Measurements from ENCODE around the gene CNIH3. TPM values are rescaled to one million over a fixed set of nuclear protein-coding genes. Genes with fewer than 3 reads are reported as not detected.

CNIH3 gene
- total and polyA plus RNA-seq, 2 donors (not counting 1 experiment from before 2014, with no cell fraction given) = 0.72 to 1.8 TPM

- no peaks in the 10 kb centered on the region for H3K4me1 Mint-ChIP-seq
- H3K27me3 Mint-ChIP-seq = no peaks in the 10 kb centered on the region
These were observed 71.3 kb downstream of the CNIH3 start for GRCh38 chr1:224687465-224687864.

DNA sequence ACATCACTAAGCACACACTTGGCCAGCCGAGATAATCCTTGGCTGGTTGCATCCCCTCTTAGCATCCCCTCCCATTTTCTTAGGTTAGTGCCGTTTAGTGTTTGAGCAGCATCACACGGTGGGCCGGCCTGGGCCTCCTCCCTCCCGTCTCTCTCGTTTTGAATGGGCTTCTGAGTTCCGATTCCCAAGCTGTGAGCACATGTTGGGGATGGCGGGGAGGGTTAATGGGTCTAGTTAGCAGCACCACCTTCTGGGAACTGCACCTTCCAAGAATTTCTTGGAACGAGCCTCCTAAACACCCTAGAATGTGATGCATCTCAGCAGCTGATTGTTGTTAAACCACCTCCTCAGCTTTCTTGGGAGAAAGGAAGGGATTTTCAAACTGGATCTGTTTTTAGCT is 73.3 kb downstream of the CNIH3 start:
- Histone ChIP-seq H3K9me3 (ENCODE audit: control extremely low read depth in 1 of 3, control insufficient read depth in 2 of 3, insufficient read depth in 1 of 3, low read length in 2 of 3) (no peaks in the 10 kb centered on the region), H2AFZ (ENCODE audit: insufficient read depth, low read depth, low read length, poor library complexity, severe bottlenecking) (no peak overlapping the region), H4K20me1 (ENCODE audit: control insufficient read depth, insufficient read depth, low read length, poor library complexity, severe bottlenecking) (no peaks in the 10 kb centered on the region), H3K36me3 (replicated peaks in 1 of 2; ENCODE audit: control extremely low read depth in 1 of 2, control insufficient read depth in 1 of 2, extremely low read depth in 1 of 2, insufficient read depth in 2 of 2, low read length in 1 of 2) (no peaks in the 10 kb centered on the region), H3K4me1 (ENCODE audit: control insufficient read depth in 2 of 2, insufficient read depth in 2 of 2, low read length in 2 of 2) (no peaks in the 10 kb centered on the region), H3K4me2 (replicated peaks; ENCODE audit: low read depth, low read length, poor library complexity, severe bottlenecking) (no peak overlapping the region), H3K9ac (ENCODE audit: low read length) (no peak overlapping the region), H3K79me2 (ENCODE audit: control insufficient read depth, insufficient read depth, low read length) (no peaks in the 10 kb centered on the region), H3K27me3 (replicated peaks in 1 of 4; ENCODE audit: control extremely low read depth in 1 of 4, control insufficient read depth in 3 of 4, insufficient read depth in 4 of 4, low read length in 3 of 4) (peaks cover 0 to 4% (median 0%) of the 10 kb centered on the region in 4 experiments), H3K4me3 (ENCODE audit: control extremely low read depth in 1 of 5, extremely low read depth in 1 of 5, insufficient read depth in 1 of 5, low read depth in 2 of 5, low read length in 4 of 5) (no peak overlapping the region), H3K27ac (ENCODE audit: low read length in 2 of 2) (no peak overlapping the region)
- Mint-ChIP-seq H3K27ac (no peak overlapping the region), H3K9me3 (ENCODE audit: insufficient read depth) (no peaks in the 10 kb centered on the region), H3K4me3 (no peak overlapping the region), H3K4me1 (no peaks in the 10 kb centered on the region), H3K27me3 (no peaks in the 10 kb centered on the region)
- POLR2A ChIA-PET = no interaction called here
- WGBS (ENCODE audit: insufficient coverage) = 97% methylated on average over 5 of the region's 9 CpGs
- intact Hi-C loops (cut with micrococcal nuclease) = no loop called here
- ATAC-seq (ENCODE audit: low read depth) = no peak
- no peak for DNase-seq
- TF ChIP-seq EZH2 (IDR thresholded peaks at IDR 0.05; ENCODE audit: borderline replicate concordance, insufficient read depth, low read depth, low read length, poor library complexity, severe bottlenecking) = no peak
- TF ChIP-seq CTCF (IDR thresholded peaks at IDR 0.05) = no peak
- CTCF ChIA-PET = no interaction called here

More at GRCh38 chr1:224687465-224687864, 71.3 kb downstream of the CNIH3 start:
- POLR2A ChIA-PET = no interaction called here
- no peaks in the 10 kb centered on the region for H3K9me3 Mint-ChIP-seq (ENCODE audit: insufficient read depth)
- Histone ChIP-seq H3K4me3 (ENCODE audit: control extremely low read depth in 1 of 5, extremely low read depth in 1 of 5, insufficient read depth in 1 of 5, low read depth in 2 of 5, low read length in 4 of 5) (no peak overlapping the region), H4K20me1 (ENCODE audit: control insufficient read depth, insufficient read depth, low read length, poor library complexity, severe bottlenecking) (no peaks in the 10 kb centered on the region), H3K4me1 (ENCODE audit: control insufficient read depth in 2 of 2, insufficient read depth in 2 of 2, low read length in 2 of 2) (no peaks in the 10 kb centered on the region), H3K79me2 (ENCODE audit: control insufficient read depth, insufficient read depth, low read length) (no peaks in the 10 kb centered on the region), H3K4me2 (replicated peaks; ENCODE audit: low read depth, low read length, poor library complexity, severe bottlenecking) (no peak overlapping the region), H3K9me3 (ENCODE audit: control extremely low read depth in 1 of 3, control insufficient read depth in 2 of 3, insufficient read depth in 1 of 3, low read length in 2 of 3) (no peaks in the 10 kb centered on the region), H3K27me3 (replicated peaks in 1 of 4; ENCODE audit: control extremely low read depth in 1 of 4, control insufficient read depth in 3 of 4, insufficient read depth in 4 of 4, low read length in 3 of 4) (peaks cover 0 to 4% (median 0%) of the 10 kb centered on the region in 4 experiments), H3K36me3 (replicated peaks in 1 of 2; ENCODE audit: control extremely low read depth in 1 of 2, control insufficient read depth in 1 of 2, extremely low read depth in 1 of 2, insufficient read depth in 2 of 2, low read length in 1 of 2) (no peaks in the 10 kb centered on the region), H3K27ac (ENCODE audit: low read length in 2 of 2) (no peak overlapping the region), H2AFZ (ENCODE audit: insufficient read depth, low read depth, low read length, poor library complexity, severe bottlenecking) (no peak overlapping the region), H3K9ac (ENCODE audit: low read length) (no peak overlapping the region)
- CTCF ChIA-PET = interaction anchor here (1.7 kb wide), 1 partner anchor 14 kb away, joined by 3 read pairs; no protein-coding TSS in a partner anchor
- no peak for ATAC-seq (ENCODE audit: low read depth)
- intact Hi-C loops (cut with micrococcal nuclease) = no loop called here
- no peak overlapping the region for H3K4me3 Mint-ChIP-seq
- H3K27ac Mint-ChIP-seq = no peak overlapping the region
- TF ChIP-seq CTCF (IDR thresholded peaks at IDR 0.05) = no peak
- no peak for TF ChIP-seq EZH2 (IDR thresholded peaks at IDR 0.05; ENCODE audit: borderline replicate concordance, insufficient read depth, low read depth, low read length, poor library complexity, severe bottlenecking)
- 85% methylated on average over 3 of the region's 4 CpGs for WGBS (ENCODE audit: insufficient coverage)
- no peak for DNase-seq

All from B cell (primary cell).